Ovary (tissue), 3 donors: ENCODE results near the gene CCDC175.

Experiments
- CTCF ChIP-seq, 3 donors: fragments of 450-650 bp in 2 of 3; fragments of 200-600 bp in 1 of 3; IDR thresholded peaks; one replicate each; pipeline versions ENCODE4 v1.5.1 to v1.8.0; 2016 to 2022; ENCODE audit warnings: antibody characterized with exemption in 3 of 3, mild to moderate bottlenecking in 1 of 3
- POLR2A ChIP-seq: fragments of 450-650 bp; IDR thresholded peaks from one replicate; pipeline ENCODE4 v1.6.1; 2017; ENCODE audit warnings: antibody characterized with exemption, mild to moderate bottlenecking, moderate library complexity
- donor health status: DM: no; HTN: no; CAD: no.

- TF ChIP-seq CTCF (IDR thresholded peaks at IDR 0.05): no peak
- TF ChIP-seq POLR2A: no peak
Observed at GRCh38 chr14:59463787-59464485, 112.7 kb downstream of the CCDC175 start.
